K562 (cell line): ENCODE data around the gene MINK1.

Source experiments
- GTF3C2 ChIP-seq: IDR thresholded peaks from 3 replicates; pipeline ENCODE4 v1.6.1; 2011; ENCODE audit warnings: borderline replicate concordance, mild to moderate bottlenecking, moderate library complexity; ENCODE audit not compliant: insufficient read length; ENCODE audit errors: extremely low read depth
- RBM17 ChIP-seq: fragments of 200-400 bp; formaldehyde crosslinking; IDR thresholded peaks from 2 replicates; pipeline ENCODE4 v1.6.1; 2017; ENCODE audit warnings: low read depth, mild to moderate bottlenecking, low read length, borderline replicate concordance
- ZNF175 ChIP-seq: fragments of 200-800 bp; sonication (Bioruptor generic); IDR thresholded peaks from 2 replicates; pipeline ENCODE4 v1.6.1; 2016; ENCODE audit warnings: low read depth, mild to moderate bottlenecking, missing genetic modification characterization, missing compliant biosample characterization

- TF ChIP-seq RBM17 (no peak), GTF3C2 (no peak), ZNF175 (CRISPR knock-in tag) (0 out of 2 replicates have a peak, but pooled peaks have one; percentile 43)
Observed at GRCh38 chr17:4789951-4790704, 43.0 kb upstream of the MINK1 start.
